ENCODE data around the gene LCMT2.
"Not testable (repeated sequence)": the region's sequence is repeated elsewhere in the genome, so short reads cannot be mapped to it uniquely, and the experiment has no call there.

LCMT2 gene

GRCh38 chr15:43289656-43290055 is 40.7 kb downstream of the LCMT2 start:
- not testable (repeated sequence) for H3K27ac Mint-ChIP-seq; H3K9me3 Mint-ChIP-seq; H3K36me3 Mint-ChIP-seq (ENCODE audit: low read depth); H3K4me1 Mint-ChIP-seq (ENCODE audit: low read depth); H3K4me3 Mint-ChIP-seq
- H3K27me3 Mint-ChIP-seq, result peaks cover 34% of the 10 kb centered on the region

DNA sequence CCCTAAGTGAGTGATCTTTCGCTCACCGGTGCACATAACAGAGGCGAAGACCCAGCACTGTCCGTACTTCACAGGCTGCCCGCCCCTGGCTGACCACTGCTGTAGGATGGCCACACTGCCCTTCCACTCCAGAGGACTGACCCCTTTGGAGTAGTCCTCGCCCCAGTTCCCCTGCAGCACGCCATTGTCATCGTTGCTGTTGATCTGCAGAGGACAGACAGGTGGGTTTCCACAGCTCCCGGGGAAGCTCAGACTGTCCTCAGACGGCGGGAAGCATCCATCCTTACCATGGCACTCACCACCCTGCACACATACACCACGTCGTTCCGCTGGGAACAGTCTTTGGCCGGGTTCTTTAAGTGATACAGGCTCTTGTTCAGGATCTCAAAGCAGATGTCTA is 43.1 kb downstream of the LCMT2 start:
- no peak overlapping the region for H3K4me3 Mint-ChIP-seq
- H3K9me3 Mint-ChIP-seq, result no peaks in the 10 kb centered on the region

DNA sequence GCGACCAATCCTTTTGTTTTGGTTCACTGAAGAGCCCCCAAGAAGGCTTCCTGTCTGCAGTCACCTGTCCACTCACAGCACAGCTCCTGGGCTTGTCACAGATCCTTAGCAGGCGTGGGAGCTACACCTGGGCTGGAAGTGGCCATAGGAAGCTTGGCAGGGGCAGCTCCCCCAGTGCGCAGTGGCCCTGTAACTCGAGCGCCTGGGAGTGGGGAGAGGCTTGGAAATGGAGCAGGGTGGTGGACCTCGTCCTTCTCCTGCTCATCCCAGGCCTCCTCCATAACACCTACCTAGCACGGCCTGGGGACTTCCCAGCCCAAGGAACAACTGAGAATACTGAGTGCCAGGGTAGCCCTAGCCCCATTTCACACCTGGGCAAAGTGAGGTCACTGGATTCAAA is 44.3 kb downstream of the LCMT2 start:
- Mint-ChIP-seq H3K27ac (no peak overlapping the region), H3K4me3 (no peak overlapping the region)

More for the DNA sequence above, 43.1 kb downstream of the LCMT2 start:
- Mint-ChIP-seq H3K36me3 (ENCODE audit: low read depth) (no peaks in the 10 kb centered on the region), H3K27ac (no peak overlapping the region), H3K4me1 (ENCODE audit: low read depth) (no peaks in the 10 kb centered on the region), H3K27me3 (peaks cover 14% of the 10 kb centered on the region)

GRCh38 chr15:43285609-43286037 is 44.8 kb downstream of the LCMT2 start:
- no peak overlapping the region for H3K4me3 Mint-ChIP-seq
- peaks cover 7% of the 10 kb centered on the region for H3K27me3 Mint-ChIP-seq
- H3K27ac Mint-ChIP-seq, result no peak overlapping the region
- no peaks in the 10 kb centered on the region for H3K9me3 Mint-ChIP-seq
- no peaks in the 10 kb centered on the region for H3K36me3 Mint-ChIP-seq (ENCODE audit: low read depth)
- H3K4me1 Mint-ChIP-seq (ENCODE audit: low read depth), result no peaks in the 10 kb centered on the region

More for the DNA sequence above, 44.3 kb downstream of the LCMT2 start:
- Mint-ChIP-seq H3K9me3 (no peaks in the 10 kb centered on the region), H3K36me3 (ENCODE audit: low read depth) (no peaks in the 10 kb centered on the region), H3K27me3 (peaks cover 10% of the 10 kb centered on the region), H3K4me1 (ENCODE audit: low read depth) (no peaks in the 10 kb centered on the region)

DNA sequence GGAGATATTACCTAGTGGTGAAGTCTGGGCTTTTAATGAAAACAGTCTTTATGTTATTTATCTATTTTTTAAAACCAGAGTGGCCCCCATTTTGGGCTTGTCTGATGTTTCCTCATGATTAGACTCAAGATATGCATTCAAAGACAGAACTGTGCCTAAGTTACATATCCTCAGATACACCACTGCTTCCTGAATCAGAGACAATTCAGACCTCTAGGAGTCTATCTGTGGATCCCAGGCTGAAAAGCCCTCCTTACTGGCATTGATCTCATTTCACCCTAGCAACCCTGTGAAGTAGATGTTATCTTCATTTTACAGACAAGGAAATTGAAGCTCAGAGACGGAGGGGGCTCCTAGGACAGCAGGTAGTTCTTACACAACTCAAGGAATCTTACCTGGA is 46.8 kb downstream of the LCMT2 start:
- H3K9me3 Mint-ChIP-seq, result no peaks in the 10 kb centered on the region
- peaks cover 6% of the 10 kb centered on the region for H3K27me3 Mint-ChIP-seq
- H3K27ac Mint-ChIP-seq, result no peak overlapping the region
- no peaks in the 10 kb centered on the region for H3K4me1 Mint-ChIP-seq (ENCODE audit: low read depth)
- H3K36me3 Mint-ChIP-seq (ENCODE audit: low read depth), result no peaks in the 10 kb centered on the region
- no peak overlapping the region for H3K4me3 Mint-ChIP-seq

GRCh38 chr15:43281926-43282602 is 48.3 kb downstream of the LCMT2 start:
- no peaks in the 10 kb centered on the region for H3K27me3 Mint-ChIP-seq
- H3K36me3 Mint-ChIP-seq (ENCODE audit: low read depth), result no peaks in the 10 kb centered on the region
- no peak overlapping the region for H3K27ac Mint-ChIP-seq
- H3K9me3 Mint-ChIP-seq, result no peaks in the 10 kb centered on the region
- no peaks in the 10 kb centered on the region for H3K4me1 Mint-ChIP-seq (ENCODE audit: low read depth)
- no peak overlapping the region for H3K4me3 Mint-ChIP-seq

GRCh38 chr15:43280996-43281395 is 49.4 kb downstream of the LCMT2 start:
- Mint-ChIP-seq H3K4me3 (no peak overlapping the region), H3K4me1 (ENCODE audit: low read depth) (no peaks in the 10 kb centered on the region), H3K27me3 (no peaks in the 10 kb centered on the region), H3K36me3 (ENCODE audit: low read depth) (no peaks in the 10 kb centered on the region), H3K9me3 (no peaks in the 10 kb centered on the region), H3K27ac (no peak overlapping the region)

DNA sequence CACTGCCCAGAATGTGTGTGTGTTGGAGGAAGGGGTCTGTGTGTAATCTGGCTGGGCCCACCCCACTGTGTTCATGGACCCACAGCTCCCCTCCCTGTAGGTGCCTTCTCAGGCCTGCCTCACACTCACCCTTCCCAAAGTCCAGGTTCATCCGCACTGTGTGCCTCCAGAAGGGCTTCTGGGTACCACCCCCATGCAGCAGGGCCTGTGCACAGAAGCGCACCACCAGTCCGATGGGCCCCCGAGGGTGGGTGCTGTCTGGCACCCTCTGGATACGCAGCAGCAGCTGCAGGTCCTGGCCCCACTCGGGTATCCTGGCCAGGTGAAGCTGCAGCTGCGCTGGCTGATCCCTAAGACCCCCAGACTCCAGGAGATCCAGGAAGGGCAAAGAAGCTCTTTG is 50.9 kb downstream of the LCMT2 start:
- Mint-ChIP-seq H3K4me1 (ENCODE audit: low read depth) (no peaks in the 10 kb centered on the region), H3K4me3 (no peak overlapping the region)

DNA sequence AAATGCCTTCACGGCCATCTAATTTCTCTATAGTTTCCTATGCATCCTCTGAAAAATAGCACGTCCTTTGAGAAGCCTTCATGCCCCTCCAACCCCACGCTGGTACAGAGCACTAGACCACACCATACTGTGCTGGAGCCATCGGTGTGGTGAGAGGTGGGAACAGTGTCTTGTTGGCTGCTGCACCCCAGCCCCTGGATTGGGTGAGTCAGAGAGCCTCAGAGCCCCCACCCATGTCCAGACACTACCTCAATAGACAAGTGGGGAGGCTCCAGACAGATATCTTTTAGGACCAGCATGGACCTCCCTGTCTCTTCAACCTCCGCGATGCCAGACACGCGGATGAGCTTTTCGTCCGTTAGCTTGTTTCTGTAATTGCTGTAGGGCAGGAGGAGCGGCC is 51.5 kb downstream of the LCMT2 start:
- Mint-ChIP-seq H3K4me3 (no peak overlapping the region), H3K9me3 (no peaks in the 10 kb centered on the region), H3K36me3 (ENCODE audit: low read depth) (no peaks in the 10 kb centered on the region), H3K27me3 (no peaks in the 10 kb centered on the region), H3K27ac (no peak overlapping the region), H3K4me1 (ENCODE audit: low read depth) (no peaks in the 10 kb centered on the region)

More for the DNA sequence above, 50.9 kb downstream of the LCMT2 start:
- Mint-ChIP-seq H3K27ac (no peak overlapping the region), H3K36me3 (ENCODE audit: low read depth) (no peaks in the 10 kb centered on the region), H3K27me3 (no peaks in the 10 kb centered on the region), H3K9me3 (no peaks in the 10 kb centered on the region)

DNA sequence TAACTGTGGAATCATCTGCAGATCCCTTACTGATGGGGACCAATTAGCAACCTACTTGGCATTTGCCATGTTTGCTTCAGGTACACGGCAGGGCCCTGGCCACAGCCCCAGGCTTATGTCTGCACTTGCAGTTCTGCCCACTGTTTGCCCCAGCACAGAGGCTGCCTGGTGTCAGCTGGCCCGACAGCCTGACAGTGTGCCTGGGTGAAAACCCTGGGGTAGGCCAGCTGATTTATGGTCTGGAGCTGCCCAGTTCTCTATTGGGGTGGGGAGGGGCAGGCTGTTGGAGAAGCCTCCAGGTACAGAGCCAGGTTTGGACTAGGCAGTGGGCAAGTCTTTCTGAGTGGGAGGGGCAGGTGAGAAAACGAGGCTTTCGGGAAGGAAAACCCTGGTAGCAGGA is 52.5 kb downstream of the LCMT2 start:
- H3K9me3 Mint-ChIP-seq, result no peaks in the 10 kb centered on the region
- no peaks in the 10 kb centered on the region for H3K4me1 Mint-ChIP-seq (ENCODE audit: low read depth)
- H3K36me3 Mint-ChIP-seq (ENCODE audit: low read depth), result no peaks in the 10 kb centered on the region
- H3K27ac Mint-ChIP-seq, result no peak overlapping the region
- no peaks in the 10 kb centered on the region for H3K27me3 Mint-ChIP-seq
- H3K4me3 Mint-ChIP-seq, result no peak overlapping the region

DNA sequence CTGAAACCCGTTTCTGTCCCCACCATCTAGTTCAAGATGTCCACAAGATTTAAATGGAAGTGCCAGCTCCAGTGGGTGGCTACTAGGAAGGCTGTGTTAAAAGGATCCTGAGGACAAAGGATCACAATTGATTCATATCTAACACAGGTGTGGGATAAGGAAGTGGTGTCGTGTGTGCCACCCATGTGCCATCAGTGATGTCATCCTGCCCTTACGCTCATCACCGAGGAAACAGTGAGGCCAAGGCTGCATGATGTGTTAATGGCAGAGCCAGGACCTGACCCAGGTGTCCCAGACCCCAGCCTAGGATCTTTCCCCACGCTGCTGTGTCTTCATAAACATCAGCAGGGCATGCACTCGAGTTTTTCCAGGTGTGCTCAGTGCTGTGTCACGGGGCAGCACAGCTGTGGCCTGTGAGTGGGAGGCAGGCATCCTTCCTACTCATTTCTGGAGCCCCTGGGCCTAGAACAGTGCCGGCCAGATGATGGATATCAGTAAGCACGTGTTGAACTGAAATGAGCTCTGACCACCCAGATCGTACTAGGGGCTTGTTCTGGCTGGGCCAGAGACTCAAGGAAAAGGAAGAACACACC is 53.0 kb downstream of the LCMT2 start:
- no peaks in the 10 kb centered on the region for H3K4me1 Mint-ChIP-seq (ENCODE audit: low read depth)
- no peaks in the 10 kb centered on the region for H3K36me3 Mint-ChIP-seq (ENCODE audit: low read depth)
- H3K27ac Mint-ChIP-seq, result no peak overlapping the region
- peaks cover under 1% of the 10 kb centered on the region for H3K9me3 Mint-ChIP-seq
- H3K27me3 Mint-ChIP-seq, result no peaks in the 10 kb centered on the region
- H3K4me3 Mint-ChIP-seq, result no peak overlapping the region

GRCh38 chr15:43276563-43277200 is 53.7 kb downstream of the LCMT2 start:
- no peaks in the 10 kb centered on the region for H3K4me1 Mint-ChIP-seq (ENCODE audit: low read depth)
- H3K36me3 Mint-ChIP-seq (ENCODE audit: low read depth), result no peaks in the 10 kb centered on the region
- no peak overlapping the region for H3K4me3 Mint-ChIP-seq
- no peak overlapping the region for H3K27ac Mint-ChIP-seq
- peaks cover 5% of the 10 kb centered on the region for H3K27me3 Mint-ChIP-seq
- H3K9me3 Mint-ChIP-seq, result peaks cover 4% of the 10 kb centered on the region

DNA sequence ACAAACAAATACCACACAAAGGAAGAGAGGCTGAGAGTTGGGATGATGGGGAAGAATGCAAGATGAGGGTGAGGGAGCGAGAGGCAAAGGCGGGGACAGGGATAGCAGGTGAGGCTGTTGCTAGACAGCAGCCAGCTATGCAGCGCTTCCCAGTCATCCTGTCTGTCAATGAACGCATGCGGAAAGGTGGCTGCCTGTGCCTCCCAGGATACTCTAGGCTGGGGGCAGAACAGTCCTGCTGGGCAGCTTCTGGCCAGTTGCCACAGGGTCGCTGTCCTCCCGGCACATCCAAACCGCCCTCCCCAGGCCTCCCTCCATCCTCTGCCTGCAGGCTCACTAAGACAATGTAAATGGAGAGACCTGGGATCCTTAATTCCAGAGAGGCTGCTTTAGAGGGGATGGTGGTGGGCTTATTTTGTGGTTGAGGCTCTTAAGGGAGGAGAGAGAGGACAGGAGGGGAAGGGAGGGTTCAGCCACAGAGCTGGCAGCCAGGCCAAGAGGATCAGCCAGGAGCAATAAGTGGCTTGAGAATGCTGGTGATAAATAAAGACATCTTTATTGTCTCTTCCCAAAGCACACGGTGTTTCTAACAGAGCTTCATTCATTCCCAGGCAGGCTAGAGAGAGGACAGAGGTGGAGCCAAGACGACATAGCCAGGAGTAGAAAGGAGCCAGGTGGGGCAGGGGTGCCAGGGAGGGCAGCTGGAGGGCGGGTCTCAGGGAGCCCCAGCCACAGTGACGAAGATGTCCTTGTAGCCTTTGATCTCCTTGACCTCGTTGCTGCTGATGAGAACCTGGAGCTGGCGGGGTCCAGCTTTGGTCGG is 54.4 kb downstream of the LCMT2 start:
- Mint-ChIP-seq H3K27ac (no peak overlapping the region), H3K36me3 (ENCODE audit: low read depth) (no peaks in the 10 kb centered on the region), H3K9me3 (peaks cover 4% of the 10 kb centered on the region), H3K4me3 (no peak overlapping the region), H3K4me1 (ENCODE audit: low read depth) (peaks cover 5% of the 10 kb centered on the region), H3K27me3 (peaks cover 5% of the 10 kb centered on the region)

DNA sequence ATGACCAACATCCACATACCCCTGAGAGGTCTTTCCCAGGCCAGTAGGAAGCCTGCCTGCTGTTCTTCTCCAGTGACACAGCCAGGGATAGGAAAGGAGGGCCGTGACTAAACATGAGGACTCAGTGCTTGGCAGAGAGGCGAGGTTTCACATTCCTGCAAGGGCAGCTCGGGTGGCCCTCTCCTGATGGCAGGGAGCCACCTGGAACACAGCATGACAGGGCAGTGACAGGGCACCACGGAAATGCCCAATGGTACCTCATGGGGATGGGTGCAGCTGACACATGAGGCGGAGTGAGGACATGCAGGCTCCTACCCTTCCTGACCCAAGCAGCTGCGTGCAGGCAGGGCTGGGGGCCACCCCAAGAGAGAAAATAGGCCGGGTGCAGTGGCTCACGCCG is 56.2 kb downstream of the LCMT2 start:
- Mint-ChIP-seq H3K4me3 (no peak overlapping the region), H3K36me3 (ENCODE audit: low read depth) (no peaks in the 10 kb centered on the region), H3K4me1 (ENCODE audit: low read depth) (peaks cover 18% of the 10 kb centered on the region), H3K27me3 (peaks cover 9% of the 10 kb centered on the region), H3K9me3 (peaks cover 4% of the 10 kb centered on the region), H3K27ac (no peak overlapping the region)
